Endothelial cell (in vitro differentiated cells): ENCODE measurements around the gene GLIPR1. TPM values are rescaled to one million over a fixed set of nuclear protein-coding genes. Genes with fewer than 3 reads are reported as not detected.
"Not testable (repeated sequence)": the region's sequence is repeated elsewhere in the genome, so short reads cannot be mapped to it uniquely, and the experiment has no call there.

Source experiments
- DNase-seq: peaks from one replicate; pipeline ENCODE4 v3.0.0; 2021; ENCODE audit warnings: low spot score
- H3K27ac Mint-ChIP-seq: one replicate; pipeline ENCODE4 v1.8.0; 2021; ENCODE audit warnings: mixed read lengths, inconsistent platforms; ENCODE audit not compliant: unreplicated experiment
- H3K27me3 Mint-ChIP-seq: one replicate; pipeline ENCODE4 v1.8.0; 2021; ENCODE audit warnings: mild to moderate bottlenecking, moderate library complexity, mixed read lengths, inconsistent platforms; ENCODE audit not compliant: unreplicated experiment
- H3K36me3 Mint-ChIP-seq: one replicate; pipeline ENCODE4 v1.8.0; 2021; ENCODE audit warnings: mild to moderate bottlenecking, low read depth, mixed read lengths, inconsistent platforms; ENCODE audit not compliant: unreplicated experiment
- H3K4me1 Mint-ChIP-seq: one replicate; pipeline ENCODE4 v1.8.0; 2021; ENCODE audit warnings: mild to moderate bottlenecking, mixed read lengths, inconsistent platforms; ENCODE audit not compliant: unreplicated experiment
- H3K4me3 Mint-ChIP-seq: one replicate; pipeline ENCODE4 v1.8.0; 2021; ENCODE audit warnings: mild to moderate bottlenecking, mixed read lengths, inconsistent platforms; ENCODE audit not compliant: unreplicated experiment
- H3K9me3 Mint-ChIP-seq: one replicate; pipeline ENCODE4 v1.8.0; 2021; ENCODE audit warnings: mixed read lengths, inconsistent platforms; ENCODE audit not compliant: unreplicated experiment
- CTCF ChIP-seq: fragments of 200-600 bp; sonication (generic); IDR thresholded peaks from one replicate; pipeline ENCODE4 v1.5.0; 2021; ENCODE audit warnings: antibody characterized with exemption; ENCODE audit not compliant: unreplicated experiment
- total RNA-seq: library from RNA; stranded (reverse); fragmentation: NEBNext Ultra II Directional; extraction: Animal tissue kit (Norgen Biotek cat#: 25700); gene quantifications from one replicate; pipeline ENCODE4 v1.2.1, GENCODE V29; 2021; ENCODE audit not compliant: unreplicated experiment

GLIPR1 gene
- total RNA-seq, 1 donor from 2014 or later, result 0.38 TPM

GRCh38 chr12:75446857-75447256 lies 33.7 kb upstream of the GLIPR1 start:
- Mint-ChIP-seq H3K36me3 (no peaks in the 10 kb centered on the region), H3K27ac (no peak overlapping the region), H3K4me1 (no peaks in the 10 kb centered on the region), H3K27me3 (no peaks in the 10 kb centered on the region), H3K9me3 (no peaks in the 10 kb centered on the region), H3K4me3 (no peak overlapping the region)
- TF ChIP-seq CTCF, result no peak
- no peak for DNase-seq

DNA sequence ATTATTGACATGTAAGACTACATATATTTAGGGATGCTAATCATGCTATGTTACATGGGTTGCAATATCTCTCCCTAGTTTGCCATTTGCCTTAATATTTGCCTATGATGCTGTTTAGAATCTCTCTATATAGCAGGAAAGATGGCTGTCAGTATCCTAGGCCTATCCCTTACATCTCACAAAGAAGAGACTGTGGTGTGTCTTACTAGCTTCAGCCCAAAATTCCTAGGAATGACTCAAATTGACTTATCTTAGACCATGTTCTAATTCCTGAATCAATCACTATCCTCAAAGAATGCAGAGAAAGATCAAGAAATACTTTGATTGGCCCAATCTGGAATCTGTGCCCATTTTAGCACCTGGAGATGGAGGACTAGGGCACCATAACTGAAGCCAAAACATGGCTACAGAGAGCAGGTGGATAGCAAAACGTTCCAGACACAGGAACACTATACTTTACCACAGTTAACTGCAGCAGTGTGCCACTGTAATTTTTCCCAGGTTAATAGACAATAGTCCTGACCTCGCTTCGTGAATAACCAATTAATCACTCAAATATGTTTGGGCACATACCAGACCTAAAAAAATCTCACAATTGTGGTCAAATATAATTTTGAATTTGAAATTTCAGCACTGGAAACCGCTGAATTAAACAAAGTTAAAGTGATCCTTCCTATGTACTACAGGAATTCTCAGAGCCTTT lies 32.7 kb upstream of the GLIPR1 start:
- H3K27me3 Mint-ChIP-seq, result no peaks in the 10 kb centered on the region
- H3K36me3 Mint-ChIP-seq, result no peaks in the 10 kb centered on the region
- DNase-seq, result no peak
- H3K4me3 Mint-ChIP-seq, result no peak overlapping the region
- no peak for TF ChIP-seq CTCF
- no peaks in the 10 kb centered on the region for H3K4me1 Mint-ChIP-seq
- no peaks in the 10 kb centered on the region for H3K9me3 Mint-ChIP-seq
- no peak overlapping the region for H3K27ac Mint-ChIP-seq

- no peak for TF ChIP-seq CTCF
- H3K9me3 Mint-ChIP-seq, result peaks cover 3% of the 10 kb centered on the region
- no peak overlapping the region for H3K27ac Mint-ChIP-seq
- H3K4me3 Mint-ChIP-seq, result no peak overlapping the region
- no peak for DNase-seq
- H3K4me1 Mint-ChIP-seq, result no peaks in the 10 kb centered on the region
- H3K36me3 Mint-ChIP-seq, result peaks cover 3% of the 10 kb centered on the region
- H3K27me3 Mint-ChIP-seq, result no peaks in the 10 kb centered on the region
Observed at GRCh38 chr12:75452675-75453330, 27.8 kb upstream of the GLIPR1 start.

GRCh38 chr12:75455839-75456238 lies 24.7 kb upstream of the GLIPR1 start:
- H3K27me3 Mint-ChIP-seq, result no peaks in the 10 kb centered on the region
- H3K36me3 Mint-ChIP-seq, result peaks cover 4% of the 10 kb centered on the region
- no peak overlapping the region for H3K27ac Mint-ChIP-seq
- H3K4me1 Mint-ChIP-seq, result no peaks in the 10 kb centered on the region
- no peak for DNase-seq
- H3K4me3 Mint-ChIP-seq, result no peak overlapping the region
- peaks cover 3% of the 10 kb centered on the region for H3K9me3 Mint-ChIP-seq
- no peak for TF ChIP-seq CTCF

DNA sequence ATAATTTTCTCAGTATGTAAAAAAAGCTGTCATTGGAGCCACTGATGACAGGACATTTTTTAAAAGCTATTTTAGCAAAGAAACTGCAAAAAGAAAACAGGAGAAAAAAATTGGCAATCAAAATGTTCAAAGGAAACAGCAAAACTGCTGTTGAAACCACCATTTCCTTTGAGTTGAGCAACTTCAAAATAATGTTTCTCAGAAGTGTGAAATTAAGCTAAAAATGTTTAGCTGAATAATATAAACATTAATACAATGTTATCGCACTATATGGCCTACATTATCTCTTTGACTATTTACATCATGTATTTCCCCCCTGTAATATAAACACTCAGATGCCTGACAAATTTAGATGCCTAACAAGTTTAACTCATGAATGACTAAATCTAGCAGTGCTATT lies 23.4 kb upstream of the GLIPR1 start:
- peaks cover 3% of the 10 kb centered on the region for H3K9me3 Mint-ChIP-seq
- no peak for DNase-seq
- no peak overlapping the region for H3K27ac Mint-ChIP-seq
- no peaks in the 10 kb centered on the region for H3K27me3 Mint-ChIP-seq
- TF ChIP-seq CTCF, result no peak
- no peaks in the 10 kb centered on the region for H3K4me1 Mint-ChIP-seq
- H3K4me3 Mint-ChIP-seq, result no peak overlapping the region
- H3K36me3 Mint-ChIP-seq, result peaks cover 4% of the 10 kb centered on the region

GRCh38 chr12:75457866-75458265 lies 22.7 kb upstream of the GLIPR1 start:
- not testable (repeated sequence) for H3K4me1 Mint-ChIP-seq, H3K36me3 Mint-ChIP-seq, H3K27me3 Mint-ChIP-seq, H3K9me3 Mint-ChIP-seq, H3K4me3 Mint-ChIP-seq, H3K27ac Mint-ChIP-seq, DNase-seq
